NCI-H1694 treated with DMSO at 0.1 percent for 48 hours (cell line): ENCODE measurements around the gene BCL2L13.
"Not testable (repeated sequence)": the region's sequence is repeated elsewhere in the genome, so short reads cannot be mapped to it uniquely, and the experiment has no call there.

Source experiments
- DNase-seq: peaks from one replicate; lab custom pipeline; 2025; lab: John Stamatoyannopoulos, UW

Gene BCL2L13

GRCh38 chr22:17695986-17696385 is 57.4 kb downstream of the BCL2L13 start:
- DNase-seq = no peak

DNA sequence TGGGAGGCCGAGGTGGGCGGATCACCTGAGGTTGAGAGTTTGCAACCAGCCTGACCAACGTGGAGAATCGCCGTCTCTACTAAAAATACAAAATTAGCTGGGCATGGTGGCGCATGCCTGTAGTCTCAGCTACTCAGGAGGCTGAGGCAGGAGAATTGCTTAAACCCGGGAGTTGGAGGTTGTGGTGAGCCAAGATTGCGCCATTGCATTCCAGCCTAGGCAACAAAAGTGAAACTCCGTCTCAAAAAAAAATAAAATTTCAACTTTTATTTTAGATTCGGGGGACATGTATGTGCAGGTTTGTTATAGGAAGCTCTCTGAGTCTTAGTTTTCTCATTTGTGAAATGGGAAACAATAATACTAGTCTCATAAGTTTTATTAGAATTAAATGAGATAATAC is 58.6 kb downstream of the BCL2L13 start:
- not testable (repeated sequence) for DNase-seq

- not testable (repeated sequence) for DNase-seq
Observed at GRCh38 chr22:17698276-17698675, 59.7 kb downstream of the BCL2L13 start.

DNA sequence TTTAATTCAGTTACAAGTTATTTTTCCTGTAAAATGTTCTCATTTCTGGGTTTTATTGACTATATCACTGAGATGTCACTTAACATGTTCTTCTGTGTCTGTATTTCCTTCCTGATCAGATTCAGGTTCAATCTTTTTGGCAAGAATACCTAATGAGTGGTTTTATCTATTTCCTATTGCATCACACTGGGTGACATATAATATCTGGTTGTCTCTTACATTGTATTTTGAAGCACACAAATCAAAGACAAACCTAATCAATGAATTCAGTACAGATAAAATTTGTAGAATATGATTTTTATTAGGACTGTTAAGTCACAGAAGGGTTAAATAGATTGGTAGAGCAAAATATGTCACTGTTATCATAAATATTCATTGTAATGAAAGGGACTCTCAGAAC is 60.4 kb downstream of the BCL2L13 start:
- DNase-seq = no peak

GRCh38 chr22:17699696-17700340 is 61.3 kb downstream of the BCL2L13 start:
- no peak for DNase-seq

DNA sequence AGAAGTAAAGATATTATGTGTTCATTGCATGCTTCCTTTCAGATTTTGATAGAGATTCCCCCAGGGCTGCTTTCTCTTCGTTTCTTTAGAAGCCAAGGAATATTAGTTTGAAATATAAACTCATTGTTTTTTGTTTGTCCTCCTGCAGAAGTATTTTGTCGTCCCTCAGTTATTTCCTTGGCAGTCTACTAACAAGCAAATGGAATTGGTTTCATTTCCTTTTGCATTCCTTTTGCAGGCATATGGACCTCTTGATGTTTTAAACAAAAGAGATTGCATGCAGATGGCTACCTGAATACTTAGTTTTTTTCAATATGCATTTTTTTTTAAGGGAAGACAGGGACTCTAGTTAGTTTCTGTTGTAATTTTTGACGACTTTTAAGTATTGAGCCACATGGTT is 62.2 kb downstream of the BCL2L13 start:
- no peak for DNase-seq

DNA sequence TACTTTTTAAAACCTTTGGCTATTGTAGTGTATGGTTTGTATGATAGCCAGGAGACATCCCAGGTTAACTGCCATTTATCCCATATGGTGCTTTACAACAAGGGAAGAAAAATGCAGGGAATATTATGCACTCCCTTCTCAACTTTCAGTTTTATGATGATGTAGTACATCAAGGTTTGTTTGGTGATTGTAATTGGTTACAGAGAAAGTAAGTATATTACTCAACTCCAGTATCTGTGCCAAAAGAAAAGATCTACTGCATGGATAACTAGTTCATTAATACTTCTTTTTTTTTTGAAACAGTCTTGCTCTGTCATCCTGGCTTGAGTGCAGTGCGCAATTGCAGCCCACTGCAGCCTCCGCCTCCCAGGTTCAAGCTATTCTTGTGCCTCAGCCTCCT is 65.3 kb downstream of the BCL2L13 start:
- no peak for DNase-seq

- no peak for DNase-seq
Observed at GRCh38 chr22:17705546-17705945, 67.0 kb downstream of the BCL2L13 start.

DNA sequence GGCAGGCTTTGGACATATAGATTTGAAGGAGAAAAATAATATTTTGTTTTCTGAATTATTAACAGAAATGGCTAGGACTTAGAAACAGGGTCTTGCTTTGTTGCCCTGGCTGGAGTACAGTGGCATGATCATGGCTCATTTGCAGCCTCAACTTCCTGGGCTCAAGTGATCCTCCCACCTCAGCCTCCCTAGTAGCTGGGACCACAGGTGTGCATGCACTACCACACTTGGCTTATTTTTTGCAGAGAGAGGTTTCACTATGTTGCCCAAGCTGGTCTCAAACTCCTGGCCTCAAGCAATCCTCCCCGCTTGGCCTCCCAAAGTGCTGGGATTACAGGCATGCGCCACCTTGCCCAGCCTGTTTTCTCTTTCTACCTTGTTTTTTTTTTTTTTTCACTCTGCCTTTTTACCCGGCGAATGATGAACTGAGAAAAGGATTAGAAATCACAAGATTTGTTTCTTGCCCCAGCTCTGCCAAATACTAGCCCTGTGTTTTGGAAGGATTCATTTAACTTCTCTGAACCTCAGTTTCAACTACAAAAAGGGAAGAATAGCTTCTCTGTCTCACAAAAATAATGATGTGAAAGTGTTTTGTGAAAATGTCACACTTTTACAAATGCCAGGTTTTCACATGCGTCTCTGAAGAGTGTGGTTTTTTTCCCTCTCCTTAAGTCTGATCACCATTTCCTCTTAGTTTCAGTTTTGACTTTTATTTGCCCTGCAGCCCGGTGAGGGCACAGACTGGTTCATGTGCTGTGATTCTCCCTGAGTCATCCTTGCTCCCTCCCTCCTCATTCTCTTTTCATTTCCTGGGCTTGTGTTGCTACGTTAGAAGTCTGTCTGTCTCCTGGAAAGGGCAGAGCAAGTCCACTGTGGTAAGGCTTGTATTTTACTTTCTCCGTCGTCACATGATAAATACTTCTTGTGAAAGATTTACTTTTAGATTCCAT is 67.7 kb downstream of the BCL2L13 start:
- DNase-seq = no peak

DNA sequence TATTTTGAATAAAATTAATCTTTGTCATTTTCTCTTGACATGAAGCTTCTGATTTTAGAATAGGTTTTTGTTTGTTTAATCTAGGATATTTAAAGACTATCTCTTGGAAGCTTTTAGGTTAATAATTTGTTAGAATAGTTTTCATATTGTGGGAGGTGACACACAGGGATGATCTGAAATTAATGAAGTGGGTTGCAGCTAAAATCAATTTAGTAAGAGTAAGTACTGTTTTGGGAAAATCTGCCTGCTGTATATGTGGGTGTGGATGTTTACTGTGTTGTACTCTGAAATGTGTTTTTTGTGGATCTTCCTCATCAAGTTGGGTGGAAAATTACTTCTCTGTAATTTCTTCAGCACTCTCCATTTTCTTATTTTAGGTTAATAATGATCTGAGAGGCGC is 68.4 kb downstream of the BCL2L13 start:
- no peak for DNase-seq

DNA sequence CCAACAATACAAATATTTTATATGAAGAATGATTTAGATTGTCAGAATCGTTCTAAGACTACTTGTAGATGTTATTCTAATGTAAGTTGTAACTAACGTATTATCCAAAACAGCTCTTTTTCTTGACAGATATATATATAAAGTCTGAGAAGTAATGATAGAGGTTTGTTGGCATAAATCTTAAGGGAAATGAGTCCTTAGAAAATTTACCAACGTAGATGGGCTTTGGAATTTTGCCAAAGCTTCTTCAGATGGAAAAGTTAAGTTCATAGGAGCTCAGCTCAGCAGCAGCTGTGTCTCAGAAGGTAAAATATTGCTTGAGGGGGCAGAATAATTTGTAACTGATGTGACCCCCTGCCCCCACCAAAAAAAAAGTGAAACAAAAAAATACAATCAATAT is 69.0 kb downstream of the BCL2L13 start:
- no peak for DNase-seq

DNA sequence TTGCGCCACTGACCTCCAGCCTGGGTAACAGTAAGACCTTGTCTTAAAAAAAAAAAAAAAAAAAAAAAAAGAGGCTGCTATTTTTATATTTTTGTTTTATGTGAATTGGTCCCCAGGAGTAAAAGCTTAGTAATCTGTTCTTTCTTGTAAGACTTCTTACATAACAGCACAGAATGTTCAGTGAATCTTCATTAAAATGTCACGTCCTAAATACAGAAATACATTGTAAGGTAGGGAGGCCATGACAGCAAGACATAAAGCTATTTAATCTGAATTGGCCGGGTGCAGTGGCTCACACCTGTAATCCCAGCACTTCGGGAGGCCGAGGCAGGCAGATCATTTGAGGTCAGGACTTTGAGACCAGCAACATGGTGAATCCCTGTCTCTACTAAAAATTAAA is 71.5 kb downstream of the BCL2L13 start:
- no peak for DNase-seq

DNA sequence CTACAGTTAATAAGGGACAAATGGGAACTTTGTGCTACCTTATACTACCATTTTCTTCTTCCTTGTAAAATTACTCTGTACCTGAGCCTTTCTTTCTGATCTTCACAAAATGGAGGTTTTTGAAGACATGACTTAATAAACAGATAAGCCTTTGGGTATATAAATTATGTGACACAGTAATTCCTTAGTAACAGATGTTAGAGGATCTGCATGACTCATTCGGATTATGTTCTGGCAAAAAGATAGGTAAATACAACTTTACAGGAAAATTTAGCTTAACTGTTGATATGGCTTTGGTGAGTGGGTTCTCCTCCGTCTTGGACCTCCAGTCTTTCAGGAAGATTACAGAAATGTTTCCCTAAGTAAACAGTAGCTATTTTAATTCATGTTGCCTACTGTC is 73.9 kb downstream of the BCL2L13 start:
- peak; percentile 1 for DNase-seq

DNA sequence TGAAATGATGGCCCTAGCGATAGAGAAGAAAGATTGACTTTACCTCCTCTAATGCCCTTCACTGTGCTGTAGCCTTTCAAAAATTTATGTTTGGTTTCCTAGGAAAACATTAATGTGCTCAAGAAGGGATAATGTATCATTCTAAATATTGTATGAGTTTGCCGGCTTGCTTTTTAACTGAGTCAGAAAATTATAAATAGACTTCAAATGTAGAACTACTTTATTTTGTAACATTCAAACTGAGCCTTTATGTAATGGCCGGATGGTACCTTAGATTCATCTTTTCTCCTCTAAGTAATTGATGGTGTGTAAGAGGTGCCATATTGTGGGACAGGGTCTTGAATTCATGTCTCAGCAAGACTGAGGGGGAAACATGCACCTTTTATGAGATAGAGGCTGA is 78.0 kb downstream of the BCL2L13 start:
- DNase-seq = no peak

DNA sequence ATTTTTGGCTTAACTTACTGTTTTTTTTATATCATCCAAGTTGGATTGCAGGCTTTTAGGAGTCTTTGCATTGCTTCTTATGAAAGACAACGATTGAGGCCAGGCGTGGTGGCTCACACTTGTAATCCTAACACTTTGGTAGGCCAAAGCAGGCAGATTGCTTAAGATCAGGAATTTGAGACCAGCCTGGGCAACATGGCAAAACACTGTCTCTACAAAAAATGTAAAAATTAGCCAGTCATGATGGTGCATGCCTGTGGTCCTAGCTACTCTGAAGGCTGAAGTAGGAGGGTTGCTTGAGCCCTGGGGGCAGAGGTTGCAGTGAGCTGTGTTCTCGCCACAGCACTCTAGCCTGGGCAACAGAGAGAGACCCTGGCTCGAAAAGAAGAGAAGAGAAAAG is 79.2 kb downstream of the BCL2L13 start:
- no peak for DNase-seq

GRCh38 chr22:17719911-17720310 is 81.4 kb downstream of the BCL2L13 start:
- no peak for DNase-seq

- DNase-seq = no peak
Observed at GRCh38 chr22:17724241-17724640, 85.7 kb downstream of the BCL2L13 start.

DNA sequence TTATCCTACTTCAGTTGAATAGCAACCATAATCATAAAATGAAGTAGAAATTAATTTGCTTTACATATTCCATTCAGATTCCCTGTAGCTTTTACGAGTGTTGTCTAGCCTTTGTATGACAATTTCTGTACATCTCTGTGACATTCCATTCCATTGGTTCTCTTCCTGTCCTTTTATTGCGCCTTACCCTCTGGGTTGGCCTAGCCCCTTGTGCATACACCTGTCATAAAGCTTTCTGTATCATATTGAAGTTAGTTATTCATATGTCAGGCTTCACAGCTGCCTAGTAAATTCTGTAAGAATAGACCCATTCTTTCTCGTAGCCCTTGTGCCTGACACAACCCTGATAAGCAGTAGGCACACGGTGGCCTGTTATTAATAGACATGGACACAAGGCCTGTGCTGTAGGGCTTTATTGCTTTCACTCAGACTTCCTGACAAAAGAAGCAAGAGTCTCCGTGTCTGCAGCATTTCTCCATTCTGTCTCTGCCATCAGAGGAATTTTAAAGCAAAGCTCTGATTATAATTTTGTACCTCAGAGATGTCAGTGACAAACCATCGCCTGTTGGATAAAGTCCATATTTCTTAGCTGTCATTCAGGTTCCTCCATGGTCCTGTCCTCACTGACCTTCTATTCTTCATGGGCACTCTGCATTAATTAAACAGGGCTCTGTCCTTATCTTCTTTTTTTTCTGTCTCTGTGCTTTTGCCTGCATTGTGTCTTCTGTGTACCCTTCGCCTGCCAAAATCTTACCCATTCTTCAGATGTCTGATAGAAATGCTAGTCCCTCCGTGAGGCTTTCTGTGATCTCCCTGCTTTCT is 86.3 kb downstream of the BCL2L13 start:
- no peak for DNase-seq

GRCh38 chr22:17725500-17725796 is 86.9 kb downstream of the BCL2L13 start:
- no peak for DNase-seq

- no peak for DNase-seq
Observed at GRCh38 chr22:17726006-17726927, 87.7 kb downstream of the BCL2L13 start.
